ENCODE results near the gene FBXO33. TPM values are rescaled to one million over a fixed set of nuclear protein-coding genes. Genes with fewer than 3 reads are reported as not detected.
A peak's percentile ranks its signal among the peaks of the same experiment; 100 is the strongest.
"Not testable (repeated sequence)": the region's sequence is repeated elsewhere in the genome, so short reads cannot be mapped to it uniquely, and the experiment has no call there.

Gene FBXO33
- total RNA-seq, 1 experiment from 2014 or later, result 21.9 TPM

- no peaks in the 10 kb centered on the region for H3K9me2 ChIP-seq (replicated peaks; ENCODE audit: low read length)
- H3K4me1 ChIP-seq (ENCODE audit: insufficient read depth, low read length), result no peaks in the 10 kb centered on the region
- H3K79me2 ChIP-seq (ENCODE audit: low read length), result no peaks in the 10 kb centered on the region
- ChIA-PET CTCF (interaction anchor here (0.5 to 0.6 kb wide), 2 partner anchors 65 to 82 kb away, joined by 3 to 5 read pairs; partner anchors contain the start of gene FBXO33), POLR2A (ENCODE audit: unreplicated experiment) (no interaction called here)
- no peak overlapping the region for H3K4me2 ChIP-seq (ENCODE audit: low read length)
- DNase-seq (no peak), ATAC-seq (peak; percentile 16; the same call in 1 of the 2 replicates)
- no TSS peak for BruUV-seq (replicated peaks)
- TF ChIP-seq EZH2phosphoT487 (IDR thresholded peaks at IDR 0.05; ENCODE audit: borderline replicate concordance, low read length) (no peak), EZH2 (IDR thresholded peaks at IDR 0.05; ENCODE audit: low read length, unreplicated experiment) (no peak), CTCF (conservative IDR thresholded peaks at IDR 0.05; ENCODE audit: low read depth, low read length) (no peak)
- no peak overlapping the region for H3K9ac ChIP-seq (ENCODE audit: low read length)
- H3F3A ChIP-seq (ENCODE audit: low read length, unreplicated experiment), result no peaks in the 10 kb centered on the region
- H3K9me3 ChIP-seq (ENCODE audit: low read length), result no peaks in the 10 kb centered on the region
- no peak overlapping the region for H3K27ac ChIP-seq (ENCODE audit: low read length)
- no peak overlapping the region for H2AFZ ChIP-seq (ENCODE audit: low read length)
- H3K27me3 ChIP-seq (ENCODE audit: low read length), result no peaks in the 10 kb centered on the region
- H3K4me3 ChIP-seq (ENCODE audit: low read length), result no peak overlapping the region
- peaks cover 6% of the 10 kb centered on the region; the same call in 1 of the 2 replicates for H3K36me3 ChIP-seq (ENCODE audit: low read depth, low read length)
- intact Hi-C loops (cut with micrococcal nuclease), result no loop called here
- no peaks in the 10 kb centered on the region for H4K20me1 ChIP-seq (ENCODE audit: low read length)
These were observed 65.5 kb downstream of the FBXO33 start for GRCh38 chr14:39366460-39367386.

DNA sequence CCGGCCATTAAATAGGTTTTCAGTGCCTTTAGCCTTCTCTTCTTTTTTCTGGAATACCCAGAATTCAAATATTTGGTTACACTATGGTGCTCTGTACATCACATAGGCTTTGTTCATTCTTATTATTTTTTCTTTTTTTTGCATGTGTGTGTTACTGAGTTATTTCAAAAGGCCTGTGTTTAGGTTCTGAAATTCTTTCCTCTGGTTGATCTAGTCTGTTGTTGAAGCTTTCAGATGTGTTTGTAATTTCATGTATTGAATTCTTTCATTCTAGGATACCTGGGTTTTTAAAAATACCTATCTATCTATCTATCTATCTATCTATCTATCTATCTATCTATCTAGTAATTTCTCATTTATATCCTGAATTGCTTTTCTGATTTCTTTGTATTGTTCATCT lies 66.9 kb downstream of the FBXO33 start:
- H3K9me3 ChIP-seq (ENCODE audit: low read length), result no peaks in the 10 kb centered on the region
- H3K36me3 ChIP-seq (ENCODE audit: low read depth, low read length), result peaks cover 6% of the 10 kb centered on the region; the same call in 1 of the 2 replicates
- TF ChIP-seq EZH2phosphoT487 (IDR thresholded peaks at IDR 0.05; ENCODE audit: borderline replicate concordance, low read length), result no peak
- TF ChIP-seq CTCF (conservative IDR thresholded peaks at IDR 0.05; ENCODE audit: low read depth, low read length), result no peak
- no peak for TF ChIP-seq EZH2 (IDR thresholded peaks at IDR 0.05; ENCODE audit: low read length, unreplicated experiment)
- POLR2A ChIA-PET (ENCODE audit: unreplicated experiment), result no interaction called here
- H3K79me2 ChIP-seq (ENCODE audit: low read length), result no peaks in the 10 kb centered on the region
- no peak for DNase-seq
- no peak for ATAC-seq
- no peak overlapping the region for H2AFZ ChIP-seq (ENCODE audit: low read length)
- H3K4me2 ChIP-seq (ENCODE audit: low read length), result no peak overlapping the region
- H3K27me3 ChIP-seq (ENCODE audit: low read length), result no peaks in the 10 kb centered on the region
- H3K27ac ChIP-seq (ENCODE audit: low read length), result no peak overlapping the region
- intact Hi-C loops (cut with micrococcal nuclease), result no loop called here
- H3K4me1 ChIP-seq (ENCODE audit: insufficient read depth, low read length), result no peaks in the 10 kb centered on the region
- H4K20me1 ChIP-seq (ENCODE audit: low read length), result no peaks in the 10 kb centered on the region
- BruUV-seq (replicated peaks), result no TSS peak
- H3K9me2 ChIP-seq (replicated peaks; ENCODE audit: low read length), result no peaks in the 10 kb centered on the region
- CTCF ChIA-PET, result no interaction called here
- H3F3A ChIP-seq (ENCODE audit: low read length, unreplicated experiment), result no peaks in the 10 kb centered on the region
- no peak overlapping the region for H3K9ac ChIP-seq (ENCODE audit: low read length)
- no peak overlapping the region for H3K4me3 ChIP-seq (ENCODE audit: low read length)

- H3K27ac ChIP-seq (ENCODE audit: low read length), result no peak overlapping the region
- no peaks in the 10 kb centered on the region for H3K27me3 ChIP-seq (ENCODE audit: low read length)
- no peaks in the 10 kb centered on the region for H3K9me2 ChIP-seq (replicated peaks; ENCODE audit: low read length)
- no peak overlapping the region for H3K4me2 ChIP-seq (ENCODE audit: low read length)
- intact Hi-C loops (cut with micrococcal nuclease), result no loop called here
- H3K79me2 ChIP-seq (ENCODE audit: low read length), result no peaks in the 10 kb centered on the region
- H3K36me3 ChIP-seq (ENCODE audit: low read depth, low read length), result peaks cover 6% of the 10 kb centered on the region; the same call in 1 of the 2 replicates
- H2AFZ ChIP-seq (ENCODE audit: low read length), result no peak overlapping the region
- ATAC-seq (no peak), DNase-seq (no peak)
- CTCF ChIA-PET, result no interaction called here
- no peak overlapping the region for H3K4me3 ChIP-seq (ENCODE audit: low read length)
- POLR2A ChIA-PET (ENCODE audit: unreplicated experiment), result no interaction called here
- no peaks in the 10 kb centered on the region for H3K9me3 ChIP-seq (ENCODE audit: low read length)
- BruUV-seq (replicated peaks), result no TSS peak
- H3K9ac ChIP-seq (ENCODE audit: low read length), result no peak overlapping the region
- no peak for TF ChIP-seq EZH2phosphoT487 (IDR thresholded peaks at IDR 0.05; ENCODE audit: borderline replicate concordance, low read length)
- no peak for TF ChIP-seq EZH2 (IDR thresholded peaks at IDR 0.05; ENCODE audit: low read length, unreplicated experiment)
- H3F3A ChIP-seq (ENCODE audit: low read length, unreplicated experiment), result no peaks in the 10 kb centered on the region
- H3K4me1 ChIP-seq (ENCODE audit: insufficient read depth, low read length), result no peaks in the 10 kb centered on the region
- H4K20me1 ChIP-seq (ENCODE audit: low read length), result no peaks in the 10 kb centered on the region
These were observed 67.7 kb downstream of the FBXO33 start for GRCh38 chr14:39364509-39364908.

DNA sequence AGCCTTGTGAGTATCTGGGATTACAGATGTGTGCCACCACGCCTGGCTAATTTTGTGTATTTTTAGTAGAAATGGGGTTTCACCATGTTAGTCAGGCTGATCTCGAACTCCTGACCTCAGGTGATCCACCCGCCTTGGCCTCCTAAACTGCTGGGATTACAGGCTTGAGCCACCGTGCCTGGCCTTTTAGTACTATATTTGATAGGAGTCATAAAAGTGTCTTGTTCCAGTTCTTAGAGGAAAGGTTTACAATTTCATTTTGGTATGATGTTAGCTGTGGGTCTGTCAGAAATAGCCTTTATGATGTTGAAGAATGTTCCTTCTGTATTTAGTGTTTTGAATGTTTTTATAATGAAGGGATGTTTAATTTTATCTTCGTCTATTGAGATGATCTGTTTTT lies 70.7 kb downstream of the FBXO33 start:
- H3K9me3 ChIP-seq (ENCODE audit: low read length); H3K4me3 ChIP-seq (ENCODE audit: low read length); H3K9me2 ChIP-seq (replicated peaks; ENCODE audit: low read length); H3K4me2 ChIP-seq (ENCODE audit: low read length); intact Hi-C loops (cut with micrococcal nuclease); H3F3A ChIP-seq (ENCODE audit: low read length, unreplicated experiment); H3K4me1 ChIP-seq (ENCODE audit: insufficient read depth, low read length); H3K9ac ChIP-seq (ENCODE audit: low read length); CTCF ChIA-PET; POLR2A ChIA-PET (ENCODE audit: unreplicated experiment); DNase-seq; ATAC-seq; H3K27me3 ChIP-seq (ENCODE audit: low read length); BruUV-seq (replicated peaks); H3K27ac ChIP-seq (ENCODE audit: low read length); H4K20me1 ChIP-seq (ENCODE audit: low read length); H2AFZ ChIP-seq (ENCODE audit: low read length); H3K36me3 ChIP-seq (ENCODE audit: low read depth, low read length); H3K79me2 ChIP-seq (ENCODE audit: low read length): not testable (repeated sequence)

Measured in PC-3 (cell line).